IMR-90 (cell line): Measurements from ENCODE around the gene TMEM17.

ENCODE experiments used
- BHLHE40 ChIP-seq: fragments of 150-350 bp; IDR thresholded peaks from 2 replicates; pipeline ENCODE4 v1.6.1; 2016; ENCODE audit warnings: mild to moderate bottlenecking, low read depth, low read length
- MAFK ChIP-seq: IDR thresholded peaks from 2 replicates; pipeline ENCODE4 v1.6.1; 2012; ENCODE audit warnings: low read depth, low read length, improper control_type of control experiment
- MAZ ChIP-seq: IDR thresholded peaks from 2 replicates; pipeline ENCODE4 v1.6.1; 2012; ENCODE audit warnings: low read depth, mild to moderate bottlenecking, low read length, improper control_type of control experiment, moderate library complexity, borderline replicate concordance
- MXI1 ChIP-seq: IDR thresholded peaks from 2 replicates; pipeline ENCODE4 v1.6.1; 2012; ENCODE audit warnings: low read depth, mild to moderate bottlenecking, low read length, moderate library complexity, borderline replicate concordance
- POLR2A ChIP-seq: IDR thresholded peaks from 2 replicates; pipeline ENCODE4 v1.6.1; 2012; ENCODE audit warnings: mild to moderate bottlenecking, low read depth, low read length
- RAD21 ChIP-seq: IDR thresholded peaks from 2 replicates; pipeline ENCODE4 v1.6.1; 2012; ENCODE audit warnings: low read length, improper control_type of control experiment
- RCOR1 ChIP-seq: IDR thresholded peaks from 2 replicates; pipeline ENCODE4 v1.6.1; 2012; ENCODE audit warnings: mild to moderate bottlenecking, low read length, improper control_type of control experiment; ENCODE audit not compliant: insufficient replicate concordance
- RFX5 ChIP-seq: IDR thresholded peaks from 2 replicates; pipeline ENCODE4 v1.8.0; 2012; ENCODE audit warnings: low read depth, mild to moderate bottlenecking, low read length, moderate library complexity
- TF ChIP-seq, protein P1 (sequence below): conservative IDR thresholded peaks from 2 replicates; pipeline ENCODE4 v1.5.1; 2012; ENCODE audit warnings: mild to moderate bottlenecking, low read depth, low read length, improper control_type of control experiment
- TF ChIP-seq, protein P2 (sequence below): fragments of 150-350 bp; IDR thresholded peaks from 2 replicates; pipeline ENCODE4 v1.6.1; 2016; ENCODE audit warnings: low read depth, mild to moderate bottlenecking, low read length, moderate library complexity, borderline replicate concordance
- TF ChIP-seq, protein P3 (sequence below): fragments of 150-350 bp; IDR thresholded peaks from 2 replicates; pipeline ENCODE4 v1.6.1; 2017; ENCODE audit warnings: mild to moderate bottlenecking, antibody characterized with exemption, low read length, low read depth

DNA sequence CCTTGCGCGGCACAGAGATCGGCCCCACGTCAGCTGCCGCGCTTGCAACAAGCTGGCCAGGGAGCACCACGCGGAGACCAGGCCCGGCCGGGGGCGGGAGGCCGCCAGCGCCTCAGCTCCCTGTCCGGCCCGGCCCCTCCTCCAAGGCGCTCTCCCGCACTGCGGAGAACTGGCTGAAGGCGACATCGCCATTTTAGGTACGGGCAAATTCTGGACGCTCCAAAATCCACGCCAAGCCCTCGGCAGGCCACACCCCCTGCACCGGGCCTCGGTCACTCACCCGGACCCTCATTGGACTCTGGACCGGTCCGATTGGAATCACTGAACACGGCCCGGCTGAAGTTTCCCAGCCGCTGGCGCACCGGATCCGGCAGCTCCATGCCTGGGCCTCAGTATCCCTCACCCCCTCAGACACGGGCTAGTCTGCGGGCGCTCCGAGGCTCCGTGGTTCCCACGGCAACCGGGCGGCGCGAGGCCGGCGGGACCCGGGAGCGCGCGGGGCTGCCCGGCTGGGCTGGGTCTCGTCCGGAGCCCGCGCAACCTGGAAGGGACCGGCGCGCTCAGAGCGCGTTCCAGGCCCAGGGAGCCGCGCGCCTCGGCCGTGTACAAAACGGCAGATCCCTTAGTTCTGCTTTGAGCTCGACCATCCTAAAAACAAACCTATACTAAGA is at the start of gene TMEM17:
- TF ChIP-seq POLR2A (0 out of 2 replicates have a peak, but pooled peaks have one; percentile 24), RFX5 (no peak), MAZ (peak; percentile 67; the same call in 1 of the 2 replicates), MAFK (no peak), BHLHE40 (no peak), MXI1 (peak; percentile 71), RCOR1 (no peak), RAD21 (no peak)
- TF ChIP-seq, protein P1, sequence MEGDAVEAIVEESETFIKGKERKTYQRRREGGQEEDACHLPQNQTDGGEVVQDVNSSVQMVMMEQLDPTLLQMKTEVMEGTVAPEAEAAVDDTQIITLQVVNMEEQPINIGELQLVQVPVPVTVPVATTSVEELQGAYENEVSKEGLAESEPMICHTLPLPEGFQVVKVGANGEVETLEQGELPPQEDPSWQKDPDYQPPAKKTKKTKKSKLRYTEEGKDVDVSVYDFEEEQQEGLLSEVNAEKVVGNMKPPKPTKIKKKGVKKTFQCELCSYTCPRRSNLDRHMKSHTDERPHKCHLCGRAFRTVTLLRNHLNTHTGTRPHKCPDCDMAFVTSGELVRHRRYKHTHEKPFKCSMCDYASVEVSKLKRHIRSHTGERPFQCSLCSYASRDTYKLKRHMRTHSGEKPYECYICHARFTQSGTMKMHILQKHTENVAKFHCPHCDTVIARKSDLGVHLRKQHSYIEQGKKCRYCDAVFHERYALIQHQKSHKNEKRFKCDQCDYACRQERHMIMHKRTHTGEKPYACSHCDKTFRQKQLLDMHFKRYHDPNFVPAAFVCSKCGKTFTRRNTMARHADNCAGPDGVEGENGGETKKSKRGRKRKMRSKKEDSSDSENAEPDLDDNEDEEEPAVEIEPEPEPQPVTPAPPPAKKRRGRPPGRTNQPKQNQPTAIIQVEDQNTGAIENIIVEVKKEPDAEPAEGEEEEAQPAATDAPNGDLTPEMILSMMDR, result no peak
- TF ChIP-seq, protein P2, sequence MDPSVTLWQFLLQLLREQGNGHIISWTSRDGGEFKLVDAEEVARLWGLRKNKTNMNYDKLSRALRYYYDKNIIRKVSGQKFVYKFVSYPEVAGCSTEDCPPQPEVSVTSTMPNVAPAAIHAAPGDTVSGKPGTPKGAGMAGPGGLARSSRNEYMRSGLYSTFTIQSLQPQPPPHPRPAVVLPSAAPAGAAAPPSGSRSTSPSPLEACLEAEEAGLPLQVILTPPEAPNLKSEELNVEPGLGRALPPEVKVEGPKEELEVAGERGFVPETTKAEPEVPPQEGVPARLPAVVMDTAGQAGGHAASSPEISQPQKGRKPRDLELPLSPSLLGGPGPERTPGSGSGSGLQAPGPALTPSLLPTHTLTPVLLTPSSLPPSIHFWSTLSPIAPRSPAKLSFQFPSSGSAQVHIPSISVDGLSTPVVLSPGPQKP, result no peak
- TF ChIP-seq, protein P3, sequence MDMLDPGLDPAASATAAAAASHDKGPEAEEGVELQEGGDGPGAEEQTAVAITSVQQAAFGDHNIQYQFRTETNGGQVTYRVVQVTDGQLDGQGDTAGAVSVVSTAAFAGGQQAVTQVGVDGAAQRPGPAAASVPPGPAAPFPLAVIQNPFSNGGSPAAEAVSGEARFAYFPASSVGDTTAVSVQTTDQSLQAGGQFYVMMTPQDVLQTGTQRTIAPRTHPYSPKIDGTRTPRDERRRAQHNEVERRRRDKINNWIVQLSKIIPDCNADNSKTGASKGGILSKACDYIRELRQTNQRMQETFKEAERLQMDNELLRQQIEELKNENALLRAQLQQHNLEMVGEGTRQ, result 0 out of 2 replicates have a peak, but pooled peaks have one; percentile 14
